CD14-positive monocyte (primary cell): ENCODE data around the gene PPBP. TPM values are rescaled to one million over a fixed set of nuclear protein-coding genes. Genes with fewer than 3 reads are reported as not detected.

Experiments used
- DNase-seq, 3 donors: peaks; one replicate each; pipeline ENCODE4 v3.0.0-alpha.2; 2011 to 2022
- H2AFZ ChIP-seq: 2 replicates; pipeline ENCODE4 v1.6.0; 2012; ENCODE audit warnings: mild to moderate bottlenecking, low read depth, low read length, inconsistent platforms; ENCODE audit not compliant: insufficient read depth, poor library complexity, severe bottlenecking
- H3K27ac ChIP-seq, 2 donors: 1 replicate in 1 of 2; 2 replicates in 1 of 2; pipeline ENCODE4 v1.5.1; 2012 to 2013; ENCODE audit warnings: low read length in 2 of 2, control low read depth in 1 of 2, inconsistent platforms in 1 of 2, low read depth in 1 of 2, mild to moderate bottlenecking in 1 of 2
- H3K27me3 ChIP-seq, 2 donors: one replicate each; pipeline versions ENCODE4 v1.6.0 to v1.6.1; 2011 to 2013; ENCODE audit warnings: low read length in 2 of 2; ENCODE audit not compliant: control insufficient read depth in 2 of 2, insufficient read depth in 2 of 2
- H3K36me3 ChIP-seq, 2 donors: replicated peaks in 1 of 2; 1 replicate in 1 of 2; 2 replicates in 1 of 2; pipeline versions ENCODE4 v1.5.1 to v1.6.1; 2012 to 2013; ENCODE audit warnings: low read length in 2 of 2, control low read depth in 1 of 2, inconsistent platforms in 1 of 2, mild to moderate bottlenecking in 1 of 2; ENCODE audit not compliant: insufficient read depth in 2 of 2, control insufficient read depth in 1 of 2
- H3K4me1 ChIP-seq, 2 donors: 1 replicate in 1 of 2; 2 replicates in 1 of 2; pipeline versions ENCODE4 v1.5.1 to v1.6.1; 2012 to 2013; ENCODE audit warnings: low read length in 2 of 2, control low read depth in 1 of 2, inconsistent platforms in 1 of 2, mild to moderate bottlenecking in 1 of 2, moderate library complexity in 1 of 2; ENCODE audit not compliant: insufficient read depth in 2 of 2, control insufficient read depth in 1 of 2
- H3K4me2 ChIP-seq: replicated peaks from 2 replicates; pipeline ENCODE3; 2012; ENCODE audit warnings: low read length, moderate library complexity, mild to moderate bottlenecking; ENCODE audit not compliant: poor library complexity, severe bottlenecking; ENCODE audit errors: extremely low read depth
- H3K4me3 ChIP-seq, 3 experiments: fragments of 200-600 bp in 1 of 3; sonication (generic) in 1 of 3; replicated peaks in 1 of 3; 1 replicate in 2 of 3; 2 replicates in 1 of 3; pipeline ENCODE4 v1.5.1; 2011 to 2013; ENCODE audit warnings: low read length in 3 of 3, mild to moderate bottlenecking in 3 of 3, control low read depth in 2 of 3, low read depth in 2 of 3, inconsistent platforms in 1 of 3, moderate library complexity in 1 of 3
- H3K79me2 ChIP-seq: 2 replicates; pipeline ENCODE4 v1.6.0; 2012; ENCODE audit warnings: mild to moderate bottlenecking, control low read depth, inconsistent platforms, low read length, moderate library complexity; ENCODE audit not compliant: insufficient read depth
- H3K9ac ChIP-seq: 2 replicates; pipeline ENCODE4 v1.6.0; 2017; ENCODE audit warnings: low read length, mild to moderate bottlenecking; ENCODE audit not compliant: insufficient read depth, poor library complexity, severe bottlenecking
- H3K9me3 ChIP-seq, 2 donors: replicated peaks in 1 of 2; 1 replicate in 1 of 2; 2 replicates in 1 of 2; pipeline versions ENCODE4 v1.5.1 to v1.6.1; 2012 to 2013; ENCODE audit warnings: low read length in 2 of 2, control low read depth in 1 of 2; ENCODE audit not compliant: control insufficient read depth in 1 of 2, insufficient read depth in 1 of 2
- H4K20me1 ChIP-seq: 2 replicates; pipeline ENCODE4 v1.6.0; 2012; ENCODE audit warnings: mild to moderate bottlenecking, low read length, control low read depth, moderate library complexity; ENCODE audit not compliant: insufficient read depth
- H3K27ac Mint-ChIP-seq, 7 donors: one replicate each; pipeline ENCODE4 v1.8.0; 2020; ENCODE audit warnings: mild to moderate bottlenecking in 7 of 7, mixed read lengths in 7 of 7, moderate library complexity in 6 of 7, inconsistent platforms in 2 of 7
- H3K27me3 Mint-ChIP-seq, 3 donors: one replicate each; pipeline ENCODE4 v1.8.0; 2021 to 2022; ENCODE audit warnings: low read depth in 3 of 3, mild to moderate bottlenecking in 3 of 3, mixed read lengths in 3 of 3, moderate library complexity in 3 of 3, inconsistent platforms in 1 of 3
- H3K36me3 Mint-ChIP-seq, 2 donors: one replicate each; pipeline ENCODE4 v1.8.0; 2020; ENCODE audit warnings: mixed read lengths in 2 of 2, inconsistent platforms in 1 of 2, mild to moderate bottlenecking in 1 of 2
- H3K4me1 Mint-ChIP-seq: one replicate; pipeline ENCODE4 v1.8.0; 2020; ENCODE audit warnings: mild to moderate bottlenecking, mixed read lengths
- H3K4me3 Mint-ChIP-seq, 2 donors: one replicate each; pipeline ENCODE4 v1.8.0; 2020; ENCODE audit warnings: mild to moderate bottlenecking in 2 of 2, mixed read lengths in 2 of 2, moderate library complexity in 1 of 2
- H3K9me3 Mint-ChIP-seq, 7 donors: one replicate each; pipeline ENCODE4 v1.8.0; 2020 to 2022; ENCODE audit warnings: mixed read lengths in 7 of 7, mild to moderate bottlenecking in 6 of 7, moderate library complexity in 6 of 7, inconsistent platforms in 2 of 7
- CTCF ChIP-seq: fragments of 200-600 bp; IDR thresholded peaks from one replicate; pipeline ENCODE4 v1.8.0; 2022; ENCODE audit warnings: antibody characterized with exemption, mild to moderate bottlenecking
- WGBS: methylation state at CpG from one replicate; pipeline ENCODE4 v1.1.5; 2013; ENCODE audit warnings: missing lambda C conversion rate; ENCODE audit not compliant: insufficient coverage; 5-methylcytosine and 5-hydroxymethylcytosine counted together
- intact Hi-C, 2 donors: fragments of 100-400 bp; cut with micrococcal nuclease; formaldehyde crosslinking; loops; one replicate each; pipeline versions ENCODE4 v1.15.0 to v1.15.1; 2023
- polyA plus RNA-seq, 3 donors: library from polyadenylated mRNA; depleted of rRNA in 1 of 3; unstranded in 2 of 3; stranded (reverse) in 1 of 3; fragments of 300-500 nt in 2 of 3; fragments of >200 nt in 1 of 3; fragmentation: Illumina TruSeq in 2 of 3; gene quantifications; 1 replicate in 2 of 3; 2 replicates in 1 of 3; pipeline ENCODE4 v1.2.3, GENCODE V29; 2012 to 2021

PPBP gene
- polyA plus RNA-seq, 3 donors: 0.65 to 63.1 (median 16.3) TPM

- Histone ChIP-seq H3K4me1 (peaks cover 6 to 12% of the 10 kb centered on the region in 2 donors), H3K36me3 (no peaks in the 10 kb centered on the region), H3K9me3 (no peaks in the 10 kb centered on the region), H4K20me1 (no peaks in the 10 kb centered on the region), H3K27ac (no peak overlapping the region), H3K4me3 (no peak overlapping the region), H3K79me2 (no peaks in the 10 kb centered on the region), H3K9ac (no peak overlapping the region), H3K27me3 (no peaks in the 10 kb centered on the region), H3K4me2 (no peak overlapping the region), H2AFZ (peak overlapping the region; percentile 10)
- Mint-ChIP-seq H3K27me3 (peaks cover 0 to 4% (median 2%) of the 10 kb centered on the region in 3 donors), H3K9me3 (peaks cover 0 to 5% (median 0%) of the 10 kb centered on the region in 7 donors), H3K4me3 (no peak overlapping the region), H3K4me1 (peaks cover 20% of the 10 kb centered on the region), H3K27ac (peak overlapping the region in 3 of 7 donors; percentile 35 to 69 (median 45)), H3K36me3 (no peaks in the 10 kb centered on the region)
- 90% methylated on average over 2 of the region's 3 CpGs for WGBS
- no peak for TF ChIP-seq CTCF
- DNase-seq: no peak
- intact Hi-C loops: loop anchor here in 1 of 2 donors (10.0 kb wide), 1 partner anchor 280 kb away; no protein-coding TSS in a partner anchor
Measured at GRCh38 chr4:74015126-74015780, 27.3 kb upstream of the PPBP start.

- WGBS: no CpG with 5 or more reads among the region's 1 CpG
- intact Hi-C loops: loop anchor here in 1 of 2 donors (10.0 kb wide), 1 partner anchor 280 kb away; no protein-coding TSS in a partner anchor
- Histone ChIP-seq H3K36me3 (no peaks in the 10 kb centered on the region), H3K4me2 (no peak overlapping the region), H3K27ac (no peak overlapping the region), H3K4me1 (peaks cover 6 to 12% of the 10 kb centered on the region in 2 donors), H2AFZ (no peak overlapping the region), H3K4me3 (no peak overlapping the region), H3K79me2 (no peaks in the 10 kb centered on the region), H3K9ac (no peak overlapping the region), H4K20me1 (no peaks in the 10 kb centered on the region), H3K9me3 (no peaks in the 10 kb centered on the region), H3K27me3 (no peaks in the 10 kb centered on the region)
- Mint-ChIP-seq H3K36me3 (no peaks in the 10 kb centered on the region), H3K27ac (no peak overlapping the region), H3K4me3 (no peak overlapping the region), H3K4me1 (peaks cover 18% of the 10 kb centered on the region), H3K27me3 (peaks cover 0 to 4% (median 2%) of the 10 kb centered on the region in 3 donors), H3K9me3 (peaks cover 0 to 5% (median 0%) of the 10 kb centered on the region in 7 donors)
- no peak for TF ChIP-seq CTCF
- DNase-seq: no peak
Measured at GRCh38 chr4:74014332-74014731, 26.3 kb upstream of the PPBP start.
